ENCODE measurements around the gene ROR1. TPM values are rescaled to one million over a fixed set of nuclear protein-coding genes. Genes with fewer than 3 reads are reported as not detected.

ROR1 gene
- total and polyA plus RNA-seq, 2 of the 13 experiments (the other 11 are each of a cell fraction or from before 2014, with no cell fraction given) = 0.58 to 2.3 TPM

GRCh38 chr1:64173336-64173940 lies 399.6 kb downstream of the ROR1 start:
- Histone ChIP-seq H3K79me2 (ENCODE audit: insufficient read depth, low read length) (no peaks in the 10 kb centered on the region), H3K9me3 (ENCODE audit: low read length) (no peaks in the 10 kb centered on the region), H4K20me1 (ENCODE audit: insufficient read depth, low read length) (no peaks in the 10 kb centered on the region), H2AFZ (ENCODE audit: low read length) (no peak overlapping the region), H3K36me3 (replicated peaks in 1 of 2; ENCODE audit: control insufficient read depth in 1 of 2, insufficient read depth in 2 of 2, low read length in 2 of 2) (no peaks in the 10 kb centered on the region), H3K4me1 (ENCODE audit: insufficient read depth, low read length) (no peaks in the 10 kb centered on the region), H3K9ac (ENCODE audit: insufficient read depth, low read depth, low read length) (no peak overlapping the region), H3K27ac (ENCODE audit: extremely low read length, insufficient read depth, low read length) (no peak overlapping the region), H3K4me3 (replicated peaks in 1 of 3; ENCODE audit: insufficient read depth in 1 of 3, low read depth in 2 of 3, low read length in 3 of 3) (no peak overlapping the region), H3K27me3 (ENCODE audit: control insufficient read depth in 1 of 2, insufficient read depth in 2 of 2, low read length in 2 of 2) (no peaks in the 10 kb centered on the region), H3K4me2 (ENCODE audit: low read depth, low read length) (no peak overlapping the region)
- in situ Hi-C loops (cut with HindIII; ENCODE audit: extremely low pct_ligation_motif_present, low pct_unique_long_range_greater_than_20kb) = no loop called here
- FAIRE-seq = no peak
- TF ChIP-seq RXRA (CRISPR knock-in tag; IDR thresholded peaks at IDR 0.05) (no peak), HOXA5 (CRISPR knock-in tag; IDR thresholded peaks at IDR 0.05) (no peak), JDP2 (CRISPR knock-in tag; IDR thresholded peaks at IDR 0.05; ENCODE audit: borderline replicate concordance) (no peak), ZNF639 (CRISPR knock-in tag; conservative IDR thresholded peaks at IDR 0.05) (no peak), USF2 (IDR thresholded peaks at IDR 0.05; ENCODE audit: low read depth, low read length) (no peak), USF2 (CRISPR knock-in tag; IDR thresholded peaks at IDR 0.05; ENCODE audit: borderline replicate concordance) (no peak), WIZ (CRISPR knock-in tag; IDR thresholded peaks at IDR 0.05) (no peak), ZNF775 (CRISPR knock-in tag; IDR thresholded peaks at IDR 0.05; ENCODE audit: borderline replicate concordance) (no peak), REXO4 (CRISPR knock-in tag; IDR thresholded peaks at IDR 0.05; ENCODE audit: borderline replicate concordance) (no peak), ZNF75D (CRISPR knock-in tag; IDR thresholded peaks at IDR 0.05; ENCODE audit: borderline replicate concordance) (no peak), CHCHD3 (CRISPR knock-in tag; IDR thresholded peaks at IDR 0.05) (no peak), ATF7 (IDR thresholded peaks at IDR 0.05) (no peak), ATF7 (CRISPR knock-in tag; IDR thresholded peaks at IDR 0.05) (no peak), ZNF674 (CRISPR knock-in tag; IDR thresholded peaks at IDR 0.05; ENCODE audit: low read depth) (no peak), MEIS1 (CRISPR knock-in tag; IDR thresholded peaks at IDR 0.05; ENCODE audit: borderline replicate concordance) (no peak), RXRB (CRISPR knock-in tag; IDR thresholded peaks at IDR 0.05; ENCODE audit: borderline replicate concordance) (no peak)
- no peak for DNase-seq (ENCODE audit: low spot score)
- ChIA-PET POLR2A (no interaction called here), CTCF (ENCODE audit: low intra/inter-chr PET ratio, low total read pairs) (no interaction called here)
- intact Hi-C loops (cut with micrococcal nuclease; ENCODE audit: unreplicated experiment) = no loop called here
- no TSS peak for BruUV-seq (replicated peaks)
- WGBS (ENCODE audit: low lambda C conversion rate) = 53% methylated on average over 5 of the region's 6 CpGs
- no peak for ATAC-seq

All from HepG2 (cell line).